Measurements from ENCODE around the gene ADAMTS19.

DNA sequence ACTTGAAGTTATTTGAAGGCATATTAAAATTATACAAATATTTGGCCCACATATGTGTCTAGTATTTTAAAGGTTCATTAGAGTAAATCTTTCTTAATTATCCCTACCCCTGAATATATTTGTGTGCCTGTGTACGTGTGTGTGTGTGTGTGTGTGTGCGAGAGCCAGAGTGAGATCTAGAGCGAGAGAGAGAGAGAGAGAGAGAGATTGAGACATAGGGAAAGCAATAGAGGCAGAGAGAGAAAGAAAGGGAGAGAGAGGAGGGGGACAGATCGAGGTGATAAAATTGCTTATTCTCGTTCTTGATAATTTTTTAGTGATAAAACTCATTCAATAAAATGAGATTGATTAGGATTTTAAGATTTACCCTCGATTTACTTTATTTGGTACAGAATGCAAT is 47.4 kb downstream of the ADAMTS19 start:
- TF ChIP-seq GATA3 (IDR thresholded peaks at IDR 0.05; ENCODE audit: low read depth, low read length) (no peak), GATA2 (IDR thresholded peaks at IDR 0.05; ENCODE audit: low read depth, low read length) (no peak)

All from SH-SY5Y (cell line).